GM23338 (cell line): ENCODE measurements around the gene KCNJ6.

ENCODE experiments used
- EZH2phosphoT487 ChIP-seq: fragments of 200-600 bp; sonication (generic); IDR thresholded peaks from one replicate; pipeline ENCODE4 v1.8.1; 2018; ENCODE audit warnings: antibody characterized with exemption; ENCODE audit not compliant: unreplicated experiment
- TF ChIP-seq, protein P1 (sequence below), 2 experiments: fragments of 200-600 bp in 1 of 2; sonication (generic) in 1 of 2; conservative IDR thresholded peaks; 2 replicates each; pipeline versions ENCODE4 v1.5.1 to v1.6.1; 2016 to 2017; ENCODE audit warnings: antibody characterized with exemption in 2 of 2, low read depth in 2 of 2, mild to moderate bottlenecking in 2 of 2, moderate library complexity in 1 of 2
- TF ChIP-seq, protein P2 (sequence below): IDR thresholded peaks from one replicate; pipeline ENCODE4 v1.6.1; 2018; ENCODE audit warnings: antibody characterized with exemption; ENCODE audit not compliant: unreplicated experiment

DNA sequence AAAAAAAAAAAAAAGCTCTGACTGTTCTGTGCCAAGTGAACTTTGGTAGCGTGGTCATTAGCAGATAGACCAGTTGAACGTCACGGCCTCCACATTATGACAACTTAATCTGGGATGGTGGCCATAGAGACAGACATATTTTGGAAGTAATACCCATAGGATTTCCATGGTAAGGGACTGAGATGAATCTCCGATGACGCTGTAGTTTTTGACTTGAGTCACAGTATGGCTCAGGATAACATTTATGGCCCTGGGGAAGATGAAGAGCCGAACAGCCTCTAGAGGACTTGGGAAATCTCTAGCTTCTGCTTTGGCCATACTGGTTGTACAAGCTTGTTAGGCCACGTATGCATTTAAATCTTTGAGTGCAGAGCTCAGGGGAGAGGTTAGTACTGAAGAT lies 214.0 kb downstream of the KCNJ6 start:
- TF ChIP-seq, protein P1, sequence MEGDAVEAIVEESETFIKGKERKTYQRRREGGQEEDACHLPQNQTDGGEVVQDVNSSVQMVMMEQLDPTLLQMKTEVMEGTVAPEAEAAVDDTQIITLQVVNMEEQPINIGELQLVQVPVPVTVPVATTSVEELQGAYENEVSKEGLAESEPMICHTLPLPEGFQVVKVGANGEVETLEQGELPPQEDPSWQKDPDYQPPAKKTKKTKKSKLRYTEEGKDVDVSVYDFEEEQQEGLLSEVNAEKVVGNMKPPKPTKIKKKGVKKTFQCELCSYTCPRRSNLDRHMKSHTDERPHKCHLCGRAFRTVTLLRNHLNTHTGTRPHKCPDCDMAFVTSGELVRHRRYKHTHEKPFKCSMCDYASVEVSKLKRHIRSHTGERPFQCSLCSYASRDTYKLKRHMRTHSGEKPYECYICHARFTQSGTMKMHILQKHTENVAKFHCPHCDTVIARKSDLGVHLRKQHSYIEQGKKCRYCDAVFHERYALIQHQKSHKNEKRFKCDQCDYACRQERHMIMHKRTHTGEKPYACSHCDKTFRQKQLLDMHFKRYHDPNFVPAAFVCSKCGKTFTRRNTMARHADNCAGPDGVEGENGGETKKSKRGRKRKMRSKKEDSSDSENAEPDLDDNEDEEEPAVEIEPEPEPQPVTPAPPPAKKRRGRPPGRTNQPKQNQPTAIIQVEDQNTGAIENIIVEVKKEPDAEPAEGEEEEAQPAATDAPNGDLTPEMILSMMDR (conservative IDR thresholded peaks at IDR 0.05; ENCODE audit: low read depth in 2 of 2), result no peak
- no peak for TF ChIP-seq EZH2phosphoT487
- TF ChIP-seq, protein P2, sequence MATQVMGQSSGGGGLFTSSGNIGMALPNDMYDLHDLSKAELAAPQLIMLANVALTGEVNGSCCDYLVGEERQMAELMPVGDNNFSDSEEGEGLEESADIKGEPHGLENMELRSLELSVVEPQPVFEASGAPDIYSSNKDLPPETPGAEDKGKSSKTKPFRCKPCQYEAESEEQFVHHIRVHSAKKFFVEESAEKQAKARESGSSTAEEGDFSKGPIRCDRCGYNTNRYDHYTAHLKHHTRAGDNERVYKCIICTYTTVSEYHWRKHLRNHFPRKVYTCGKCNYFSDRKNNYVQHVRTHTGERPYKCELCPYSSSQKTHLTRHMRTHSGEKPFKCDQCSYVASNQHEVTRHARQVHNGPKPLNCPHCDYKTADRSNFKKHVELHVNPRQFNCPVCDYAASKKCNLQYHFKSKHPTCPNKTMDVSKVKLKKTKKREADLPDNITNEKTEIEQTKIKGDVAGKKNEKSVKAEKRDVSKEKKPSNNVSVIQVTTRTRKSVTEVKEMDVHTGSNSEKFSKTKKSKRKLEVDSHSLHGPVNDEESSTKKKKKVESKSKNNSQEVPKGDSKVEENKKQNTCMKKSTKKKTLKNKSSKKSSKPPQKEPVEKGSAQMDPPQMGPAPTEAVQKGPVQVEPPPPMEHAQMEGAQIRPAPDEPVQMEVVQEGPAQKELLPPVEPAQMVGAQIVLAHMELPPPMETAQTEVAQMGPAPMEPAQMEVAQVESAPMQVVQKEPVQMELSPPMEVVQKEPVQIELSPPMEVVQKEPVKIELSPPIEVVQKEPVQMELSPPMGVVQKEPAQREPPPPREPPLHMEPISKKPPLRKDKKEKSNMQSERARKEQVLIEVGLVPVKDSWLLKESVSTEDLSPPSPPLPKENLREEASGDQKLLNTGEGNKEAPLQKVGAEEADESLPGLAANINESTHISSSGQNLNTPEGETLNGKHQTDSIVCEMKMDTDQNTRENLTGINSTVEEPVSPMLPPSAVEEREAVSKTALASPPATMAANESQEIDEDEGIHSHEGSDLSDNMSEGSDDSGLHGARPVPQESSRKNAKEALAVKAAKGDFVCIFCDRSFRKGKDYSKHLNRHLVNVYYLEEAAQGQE, result no peak
